A549 (cell line): Measurements from ENCODE around the gene MYO1E. TPM values are rescaled to one million over a fixed set of nuclear protein-coding genes. Genes with fewer than 3 reads are reported as not detected.

Source experiments
- ATAC-seq, 2 experiments: fragments of 200-7000 bp in 1 of 2; fragments of >200 bp in 1 of 2; cut with Nextera tagmentation in 1 of 2; cut with Tn5 transposase in 1 of 2; 3 replicates each; pipeline versions ENCODE4 v1.8.0 to v1.9.1; 2018 to 2020; ENCODE audit warnings: mild to moderate bottlenecking in 1 of 2, moderate library complexity in 1 of 2
- CTCF ChIA-PET: fragments of 300-600 bp; sonication (Branson Sonifier 250); formaldehyde crosslinking; extraction: SDS; loops from one replicate; lab custom pipeline; 2021; ENCODE audit warnings: antibody characterized with exemption, inconsistent platforms; lab: Yijun Ruan, JAX
- POLR2A ChIA-PET: fragments of 350-600 bp; formaldehyde crosslinking; extraction: SDS; loops from one replicate; lab custom pipeline; 2021; ENCODE audit warnings: antibody characterized with exemption, inconsistent platforms; lab: Yijun Ruan, JAX
- DNase-seq, 2 experiments: peaks; one replicate each; pipeline versions ENCODE4 v3.0.0 to v3.0.0-alpha.2; 2011 to 2016; ENCODE audit warnings: low read depth in 1 of 2, low spot score in 1 of 2
- FAIRE-seq: peaks from 2 replicates; lab custom pipeline; 2011; peaks lifted over from hg19 to GRCh38; lab: Jason Lieb, UNC
- H3K27ac ChIP-seq, 2 experiments: fragments of >200 bp; sonication (Bioruptor Twin); formaldehyde crosslinking; 3 replicates each; pipeline ENCODE4 v1.5.1; 2016 to 2017
- H3K4me1 ChIP-seq: fragments of >200 bp; sonication (Bioruptor Twin); formaldehyde crosslinking; 3 replicates; pipeline ENCODE4 v1.6.1; 2016
- H3K4me2 ChIP-seq: fragments of >200 bp; sonication (Bioruptor Twin); formaldehyde crosslinking; 3 replicates; pipeline ENCODE4 v1.6.1; 2016
- H3K4me3 ChIP-seq: fragments of >200 bp; sonication (Bioruptor Twin); formaldehyde crosslinking; 3 replicates; pipeline ENCODE4 v1.5.1; 2016
- H3K9me3 ChIP-seq: fragments of >200 bp; sonication (Bioruptor Twin); formaldehyde crosslinking; 3 replicates; pipeline ENCODE4 v1.6.1; 2016
- BHLHE40 ChIP-seq: IDR thresholded peaks from 2 replicates; pipeline ENCODE4 v1.6.1; 2012; ENCODE audit warnings: low read depth, low read length, inconsistent platforms
- CBX2 ChIP-seq: fragments of 200-600 bp; sonication (generic); IDR thresholded peaks from 2 replicates; pipeline ENCODE4 v1.6.1; 2016; ENCODE audit warnings: low read depth, mild to moderate bottlenecking, borderline replicate concordance
- CBX8 ChIP-seq: fragments of 200-600 bp; sonication (generic); IDR thresholded peaks from 2 replicates; pipeline ENCODE4 v1.6.1; 2016
- CEBPB ChIP-seq, 2 experiments: fragments of >200 bp in 1 of 2; sonication (Bioruptor Twin) in 1 of 2; formaldehyde crosslinking in 1 of 2; IDR thresholded peaks; 2 replicates each; pipeline ENCODE4 v1.6.1; 2012 to 2016
- CHD4 ChIP-seq: fragments of 200-600 bp; sonication (generic); IDR thresholded peaks from 2 replicates; pipeline ENCODE4 v1.6.1; 2016; ENCODE audit warnings: antibody characterized with exemption, mild to moderate bottlenecking, borderline replicate concordance
- EHF ChIP-seq: fragments of 250-450 bp; sonication (Bioruptor Pico); IDR thresholded peaks from 2 replicates; pipeline ENCODE4 v1.5.0; 2020; ENCODE audit warnings: mild to moderate bottlenecking
- EP300 ChIP-seq, 2 experiments: fragments of >200 bp; sonication (Bioruptor Twin); formaldehyde crosslinking; IDR thresholded peaks; 2 replicates in 1 of 2; 3 replicates in 1 of 2; pipeline ENCODE4 v1.6.1; 2016 to 2017
- ESRRA ChIP-seq: fragments of 150-350 bp; IDR thresholded peaks from 2 replicates; pipeline ENCODE4 v1.6.1; 2014; ENCODE audit warnings: mild to moderate bottlenecking, low read length, borderline replicate concordance
- FOSB ChIP-seq: fragments of 250-450 bp; sonication (Bioruptor Pico); IDR thresholded peaks from 2 replicates; pipeline ENCODE4 v1.5.0; 2020; ENCODE audit warnings: mild to moderate bottlenecking, moderate library complexity
- FOSL2 ChIP-seq, 2 experiments: fragments of 450-650 bp in 1 of 2; fragments of >200 bp in 1 of 2; sonication (Bioruptor Twin) in 1 of 2; formaldehyde crosslinking; IDR thresholded peaks; 2 replicates each; pipeline versions ENCODE4 v1.5.0 to v1.6.1; 2016 to 2020; ENCODE audit warnings: mild to moderate bottlenecking in 1 of 2, moderate library complexity in 1 of 2
- HOXA7 ChIP-seq: fragments of 250-450 bp; sonication (Bioruptor Pico); IDR thresholded peaks from 2 replicates; pipeline ENCODE4 v1.5.0; 2020; ENCODE audit warnings: mild to moderate bottlenecking, moderate library complexity
- JUN ChIP-seq, 2 experiments: fragments of >200 bp; sonication (Bioruptor Twin); formaldehyde crosslinking; IDR thresholded peaks; 2 replicates in 1 of 2; 3 replicates in 1 of 2; pipeline ENCODE4 v1.6.1; 2016 to 2017
- KDM1A ChIP-seq: fragments of 200-600 bp; sonication (generic); IDR thresholded peaks from 2 replicates; pipeline ENCODE4 v1.6.1; 2016; ENCODE audit warnings: low read depth, mild to moderate bottlenecking
- KDM5A ChIP-seq: fragments of 200-600 bp; sonication (generic); IDR thresholded peaks from 2 replicates; pipeline ENCODE4 v1.6.1; 2016; ENCODE audit warnings: antibody characterized with exemption, mild to moderate bottlenecking
- MAFK ChIP-seq: fragments of 450-650 bp; IDR thresholded peaks from 2 replicates; pipeline ENCODE4 v1.6.1; 2014; ENCODE audit not compliant: partially characterized antibody
- MYC ChIP-seq: IDR thresholded peaks from 2 replicates; pipeline ENCODE4 v1.6.1; 2012; ENCODE audit warnings: mild to moderate bottlenecking, inconsistent platforms, low read length, improper control_type of control experiment, borderline replicate concordance
- NFE2L2 ChIP-seq: fragments of 150-350 bp; conservative IDR thresholded peaks from 2 replicates; pipeline ENCODE4 v1.6.1; 2014; ENCODE audit warnings: low read length
- PHF8 ChIP-seq: fragments of 200-600 bp; sonication (generic); IDR thresholded peaks from 2 replicates; pipeline ENCODE4 v1.6.1; 2016; ENCODE audit warnings: low read depth, mild to moderate bottlenecking, antibody characterized with exemption, moderate library complexity, borderline replicate concordance
- POLR2AphosphoS2 ChIP-seq: conservative IDR thresholded peaks from 2 replicates; pipeline ENCODE4 v1.6.1; 2012; ENCODE audit warnings: low read length, improper control_type of control experiment, inconsistent platforms
- RFX5 ChIP-seq: fragments of 450-650 bp; IDR thresholded peaks from 2 replicates; pipeline ENCODE4 v1.7.1; 2014; ENCODE audit warnings: antibody characterized with exemption, mild to moderate bottlenecking, moderate library complexity
- SMC3 ChIP-seq: fragments of >200 bp; sonication (Bioruptor Twin); formaldehyde crosslinking; IDR thresholded peaks from 3 replicates; pipeline ENCODE4 v1.6.1; 2018; ENCODE audit warnings: inconsistent platforms
- SREBF2 ChIP-seq: fragments of 450-650 bp; IDR thresholded peaks from 2 replicates; pipeline ENCODE4 v1.6.1; 2014; ENCODE audit warnings: mild to moderate bottlenecking, moderate library complexity
- TFCP2L1 ChIP-seq: fragments of 250-450 bp; sonication (Bioruptor Pico); IDR thresholded peaks from 2 replicates; pipeline ENCODE4 v1.5.0; 2021; ENCODE audit warnings: mild to moderate bottlenecking
- TP53 ChIP-seq: fragments of 250-450 bp; sonication (Bioruptor Pico); IDR thresholded peaks from 2 replicates; pipeline ENCODE4 v1.5.0; 2021; ENCODE audit warnings: mild to moderate bottlenecking, moderate library complexity
- WGBS: methylation state at CpG from one replicate; pipeline ENCODE4 v1.1.6; 2017; ENCODE audit errors: missing lambda C conversion rate; 5-methylcytosine and 5-hydroxymethylcytosine counted together
- polyA plus RNA-seq, 4 experiments: library from polyadenylated mRNA; depleted of rRNA in 3 of 4; stranded (reverse); fragments of >200 nt; fragmentation: RNase III in 1 of 4; extraction: RNeasy Plus Mini Kit Qiagen cat#74134 plus additional on column Dnase treatment in 1 of 4; gene quantifications; 2 replicates in 3 of 4; 3 replicates in 1 of 4; pipeline ENCODE4 v1.2.3, GENCODE V29; 2011 to 2017
- TF ChIP-seq, protein P1 (sequence below): fragments of 450-650 bp; IDR thresholded peaks from 2 replicates; pipeline ENCODE4 v1.6.1; 2014; ENCODE audit warnings: antibody characterized with exemption
- TF ChIP-seq, protein P2 (sequence below): fragments of 250-450 bp; sonication (Bioruptor Pico); IDR thresholded peaks from 2 replicates; pipeline ENCODE4 v1.5.0; 2020; ENCODE audit warnings: low read depth, mild to moderate bottlenecking, moderate library complexity
- TF ChIP-seq, protein P3 (sequence below): fragments of 200-600 bp; sonication (generic); IDR thresholded peaks from 2 replicates; pipeline ENCODE4 v1.6.1; 2016; ENCODE audit warnings: antibody characterized with exemption, mild to moderate bottlenecking, moderate library complexity
- TF ChIP-seq, protein P4 (sequence below): IDR thresholded peaks from 2 replicates; pipeline ENCODE4 v1.6.1; 2012
- TF ChIP-seq, protein P5 (sequence below): fragments of >200 bp; sonication (Bioruptor Twin); formaldehyde crosslinking; IDR thresholded peaks from 2 replicates; pipeline ENCODE4 v1.6.1; 2016

The MYO1E gene
- polyA plus RNA-seq, 2 of the 4 experiments (the other 2 are of a cell fraction), result 202 to 497 TPM

DNA sequence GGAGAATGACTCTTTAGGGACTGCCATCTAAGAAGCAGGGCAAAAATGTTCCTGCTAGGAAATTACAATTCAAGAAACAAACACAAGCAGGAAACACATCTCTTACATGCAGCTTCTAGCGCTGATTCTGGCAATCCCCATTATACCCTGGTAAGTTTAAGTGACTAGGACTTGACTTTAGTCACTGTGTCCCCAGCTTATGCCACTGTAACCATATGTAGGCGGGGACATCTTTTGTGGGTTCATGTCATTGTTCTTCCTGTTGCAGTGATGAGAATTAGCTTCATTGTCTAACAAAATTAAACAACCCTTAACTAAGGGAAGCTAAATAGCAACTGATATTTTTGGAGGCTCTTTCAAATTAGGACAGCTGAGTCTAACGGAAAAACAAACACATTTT, 47.4 kb upstream of the MYO1E start:
- Histone ChIP-seq H3K4me1 (no peaks in the 10 kb centered on the region), H3K4me2 (no peak overlapping the region), H3K4me3 (no peak overlapping the region), H3K27ac (no peak overlapping the region), H3K9me3 (no peaks in the 10 kb centered on the region)
- no peak for ATAC-seq
- ChIA-PET POLR2A (no interaction called here), CTCF (interaction anchor here (1.8 kb wide), 1 partner anchor 73 kb away, joined by 9 read pairs; no protein-coding TSS in a partner anchor)
- no peak for DNase-seq
- 78% methylated on average over 3 of the region's 3 CpGs for WGBS
- TF ChIP-seq TFCP2L1 (CRISPR knock-in tag) (no peak), EHF (no peak), HOXA7 (CRISPR knock-in tag) (no peak), SMC3 (no peak), FOSL2 (IDR thresholded peaks at IDR 0.05) (no peak), FOSL2 (CRISPR knock-in tag; IDR thresholded peaks at IDR 0.05) (no peak), CBX2 (no peak), NFE2L2 (no peak), MYC (no peak), PHF8 (no peak), CEBPB (IDR thresholded peaks at IDR 0.05) (no peak), CHD4 (no peak)
- TF ChIP-seq, protein P1, sequence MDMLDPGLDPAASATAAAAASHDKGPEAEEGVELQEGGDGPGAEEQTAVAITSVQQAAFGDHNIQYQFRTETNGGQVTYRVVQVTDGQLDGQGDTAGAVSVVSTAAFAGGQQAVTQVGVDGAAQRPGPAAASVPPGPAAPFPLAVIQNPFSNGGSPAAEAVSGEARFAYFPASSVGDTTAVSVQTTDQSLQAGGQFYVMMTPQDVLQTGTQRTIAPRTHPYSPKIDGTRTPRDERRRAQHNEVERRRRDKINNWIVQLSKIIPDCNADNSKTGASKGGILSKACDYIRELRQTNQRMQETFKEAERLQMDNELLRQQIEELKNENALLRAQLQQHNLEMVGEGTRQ, result no peak
- no peak for FAIRE-seq

DNA sequence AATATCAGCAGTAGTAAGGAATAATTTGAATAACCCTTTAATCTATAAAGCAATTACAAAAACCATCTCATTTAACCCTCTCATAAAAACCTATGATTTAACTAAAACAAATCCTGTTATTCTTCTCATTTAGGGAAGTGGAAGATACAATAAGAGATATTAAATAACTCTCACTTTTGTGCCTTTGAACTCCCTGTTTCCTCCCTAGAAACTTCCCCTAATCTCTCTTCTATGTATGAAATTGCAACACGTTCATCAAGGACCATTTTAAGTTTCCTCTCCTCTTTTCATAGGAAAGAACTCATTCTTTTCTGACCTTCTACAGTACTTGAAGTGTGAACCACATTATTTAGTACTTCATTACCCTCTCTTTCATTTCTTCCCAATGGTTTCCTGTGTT, 46.5 kb upstream of the MYO1E start:
- Histone ChIP-seq H3K4me2 (no peak overlapping the region), H3K27ac (no peak overlapping the region), H3K4me3 (no peak overlapping the region), H3K9me3 (no peaks in the 10 kb centered on the region), H3K4me1 (no peaks in the 10 kb centered on the region)
- CTCF ChIA-PET, result interaction anchor here (1.8 kb wide), 1 partner anchor 74 kb away, joined by 9 read pairs; no protein-coding TSS in a partner anchor
- DNase-seq, result no peak
- TF ChIP-seq, protein P2, sequence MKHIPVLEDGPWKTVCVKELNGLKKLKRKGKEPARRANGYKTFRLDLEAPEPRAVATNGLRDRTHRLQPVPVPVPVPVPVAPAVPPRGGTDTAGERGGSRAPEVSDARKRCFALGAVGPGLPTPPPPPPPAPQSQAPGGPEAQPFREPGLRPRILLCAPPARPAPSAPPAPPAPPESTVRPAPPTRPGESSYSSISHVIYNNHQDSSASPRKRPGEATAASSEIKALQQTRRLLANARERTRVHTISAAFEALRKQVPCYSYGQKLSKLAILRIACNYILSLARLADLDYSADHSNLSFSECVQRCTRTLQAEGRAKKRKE (CRISPR knock-in tag), result no peak
- TF ChIP-seq JUN (IDR thresholded peaks at IDR 0.05) (no peak), CEBPB (IDR thresholded peaks at IDR 0.05) (no peak), CBX8 (no peak), ESRRA (no peak), MAFK (no peak), SREBF2 (no peak), BHLHE40 (no peak), KDM5A (no peak), TP53 (CRISPR knock-in tag) (no peak), EP300 (IDR thresholded peaks at IDR 0.05) (no peak), KDM1A (no peak), POLR2AphosphoS2 (no peak), RFX5 (no peak), FOSB (no peak)
- TF ChIP-seq, protein P3, sequence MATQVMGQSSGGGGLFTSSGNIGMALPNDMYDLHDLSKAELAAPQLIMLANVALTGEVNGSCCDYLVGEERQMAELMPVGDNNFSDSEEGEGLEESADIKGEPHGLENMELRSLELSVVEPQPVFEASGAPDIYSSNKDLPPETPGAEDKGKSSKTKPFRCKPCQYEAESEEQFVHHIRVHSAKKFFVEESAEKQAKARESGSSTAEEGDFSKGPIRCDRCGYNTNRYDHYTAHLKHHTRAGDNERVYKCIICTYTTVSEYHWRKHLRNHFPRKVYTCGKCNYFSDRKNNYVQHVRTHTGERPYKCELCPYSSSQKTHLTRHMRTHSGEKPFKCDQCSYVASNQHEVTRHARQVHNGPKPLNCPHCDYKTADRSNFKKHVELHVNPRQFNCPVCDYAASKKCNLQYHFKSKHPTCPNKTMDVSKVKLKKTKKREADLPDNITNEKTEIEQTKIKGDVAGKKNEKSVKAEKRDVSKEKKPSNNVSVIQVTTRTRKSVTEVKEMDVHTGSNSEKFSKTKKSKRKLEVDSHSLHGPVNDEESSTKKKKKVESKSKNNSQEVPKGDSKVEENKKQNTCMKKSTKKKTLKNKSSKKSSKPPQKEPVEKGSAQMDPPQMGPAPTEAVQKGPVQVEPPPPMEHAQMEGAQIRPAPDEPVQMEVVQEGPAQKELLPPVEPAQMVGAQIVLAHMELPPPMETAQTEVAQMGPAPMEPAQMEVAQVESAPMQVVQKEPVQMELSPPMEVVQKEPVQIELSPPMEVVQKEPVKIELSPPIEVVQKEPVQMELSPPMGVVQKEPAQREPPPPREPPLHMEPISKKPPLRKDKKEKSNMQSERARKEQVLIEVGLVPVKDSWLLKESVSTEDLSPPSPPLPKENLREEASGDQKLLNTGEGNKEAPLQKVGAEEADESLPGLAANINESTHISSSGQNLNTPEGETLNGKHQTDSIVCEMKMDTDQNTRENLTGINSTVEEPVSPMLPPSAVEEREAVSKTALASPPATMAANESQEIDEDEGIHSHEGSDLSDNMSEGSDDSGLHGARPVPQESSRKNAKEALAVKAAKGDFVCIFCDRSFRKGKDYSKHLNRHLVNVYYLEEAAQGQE, result no peak
- TF ChIP-seq, protein P4, sequence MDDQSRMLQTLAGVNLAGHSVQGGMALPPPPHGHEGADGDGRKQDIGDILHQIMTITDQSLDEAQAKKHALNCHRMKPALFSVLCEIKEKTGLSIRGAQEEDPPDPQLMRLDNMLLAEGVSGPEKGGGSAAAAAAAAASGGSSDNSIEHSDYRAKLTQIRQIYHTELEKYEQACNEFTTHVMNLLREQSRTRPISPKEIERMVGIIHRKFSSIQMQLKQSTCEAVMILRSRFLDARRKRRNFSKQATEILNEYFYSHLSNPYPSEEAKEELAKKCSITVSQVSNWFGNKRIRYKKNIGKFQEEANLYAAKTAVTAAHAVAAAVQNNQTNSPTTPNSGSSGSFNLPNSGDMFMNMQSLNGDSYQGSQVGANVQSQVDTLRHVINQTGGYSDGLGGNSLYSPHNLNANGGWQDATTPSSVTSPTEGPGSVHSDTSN, result no peak
- TF ChIP-seq, protein P5, sequence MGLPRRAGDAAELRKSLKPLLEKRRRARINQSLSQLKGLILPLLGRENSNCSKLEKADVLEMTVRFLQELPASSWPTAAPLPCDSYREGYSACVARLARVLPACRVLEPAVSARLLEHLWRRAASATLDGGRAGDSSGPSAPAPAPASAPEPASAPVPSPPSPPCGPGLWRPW, result no peak
- ATAC-seq, result no peak
- whole genome bisulfite sequencing, result 37% methylated on average over 1 of the region's 1 CpG
- POLR2A ChIA-PET, result no interaction called here
- no peak for FAIRE-seq
